GM12801 (cell line): ENCODE data around the gene ATAD2B.

ENCODE experiments used
- TF ChIP-seq, protein P1 (sequence below): IDR thresholded peaks from one replicate; pipeline ENCODE4 v1.5.1; 2011; ENCODE audit warnings: control low read depth; ENCODE audit not compliant: insufficient read length; ENCODE audit errors: extremely low read depth

Gene ATAD2B

DNA sequence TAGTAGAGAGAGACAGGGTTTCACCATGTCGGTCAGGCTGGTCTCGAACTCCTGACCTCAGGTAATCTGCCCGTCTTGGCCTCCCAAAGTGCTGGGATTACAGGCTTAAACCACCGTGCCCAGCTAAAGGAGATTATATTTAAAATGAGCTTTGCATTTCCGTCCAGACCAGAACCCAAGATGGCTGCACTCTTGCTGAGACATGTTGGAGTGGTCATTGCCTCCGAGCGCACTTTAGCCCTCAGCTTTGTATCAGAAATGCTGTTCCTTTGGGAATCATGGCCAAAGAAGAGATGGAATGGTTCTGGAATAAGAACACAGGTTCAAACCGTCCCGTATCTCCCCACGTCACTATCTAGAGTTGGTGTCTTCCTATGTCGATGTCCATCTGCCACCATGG is 16.7 kb upstream of the ATAD2B start:
- TF ChIP-seq, protein P1, sequence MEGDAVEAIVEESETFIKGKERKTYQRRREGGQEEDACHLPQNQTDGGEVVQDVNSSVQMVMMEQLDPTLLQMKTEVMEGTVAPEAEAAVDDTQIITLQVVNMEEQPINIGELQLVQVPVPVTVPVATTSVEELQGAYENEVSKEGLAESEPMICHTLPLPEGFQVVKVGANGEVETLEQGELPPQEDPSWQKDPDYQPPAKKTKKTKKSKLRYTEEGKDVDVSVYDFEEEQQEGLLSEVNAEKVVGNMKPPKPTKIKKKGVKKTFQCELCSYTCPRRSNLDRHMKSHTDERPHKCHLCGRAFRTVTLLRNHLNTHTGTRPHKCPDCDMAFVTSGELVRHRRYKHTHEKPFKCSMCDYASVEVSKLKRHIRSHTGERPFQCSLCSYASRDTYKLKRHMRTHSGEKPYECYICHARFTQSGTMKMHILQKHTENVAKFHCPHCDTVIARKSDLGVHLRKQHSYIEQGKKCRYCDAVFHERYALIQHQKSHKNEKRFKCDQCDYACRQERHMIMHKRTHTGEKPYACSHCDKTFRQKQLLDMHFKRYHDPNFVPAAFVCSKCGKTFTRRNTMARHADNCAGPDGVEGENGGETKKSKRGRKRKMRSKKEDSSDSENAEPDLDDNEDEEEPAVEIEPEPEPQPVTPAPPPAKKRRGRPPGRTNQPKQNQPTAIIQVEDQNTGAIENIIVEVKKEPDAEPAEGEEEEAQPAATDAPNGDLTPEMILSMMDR, result no peak

DNA sequence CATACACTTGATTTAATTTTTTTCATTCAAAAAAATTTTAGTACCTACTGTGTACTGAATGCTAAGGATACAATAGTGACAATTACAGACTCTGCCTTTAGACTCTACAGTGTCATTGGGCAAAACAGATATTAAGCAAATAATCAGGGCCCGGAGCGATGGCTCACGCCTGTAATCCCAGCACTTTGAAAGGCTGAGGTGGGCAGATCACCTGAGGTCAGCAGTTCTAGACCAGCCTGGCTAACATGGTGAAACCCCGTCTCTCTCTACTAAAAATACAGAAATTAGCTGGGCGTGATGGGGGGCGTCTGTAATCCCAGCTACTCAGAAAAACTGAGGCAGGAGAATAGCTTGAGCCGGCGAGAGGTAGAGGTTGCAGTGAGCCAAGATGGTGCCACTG is 14.7 kb upstream of the ATAD2B start:
- TF ChIP-seq, protein P1, result no peak

DNA sequence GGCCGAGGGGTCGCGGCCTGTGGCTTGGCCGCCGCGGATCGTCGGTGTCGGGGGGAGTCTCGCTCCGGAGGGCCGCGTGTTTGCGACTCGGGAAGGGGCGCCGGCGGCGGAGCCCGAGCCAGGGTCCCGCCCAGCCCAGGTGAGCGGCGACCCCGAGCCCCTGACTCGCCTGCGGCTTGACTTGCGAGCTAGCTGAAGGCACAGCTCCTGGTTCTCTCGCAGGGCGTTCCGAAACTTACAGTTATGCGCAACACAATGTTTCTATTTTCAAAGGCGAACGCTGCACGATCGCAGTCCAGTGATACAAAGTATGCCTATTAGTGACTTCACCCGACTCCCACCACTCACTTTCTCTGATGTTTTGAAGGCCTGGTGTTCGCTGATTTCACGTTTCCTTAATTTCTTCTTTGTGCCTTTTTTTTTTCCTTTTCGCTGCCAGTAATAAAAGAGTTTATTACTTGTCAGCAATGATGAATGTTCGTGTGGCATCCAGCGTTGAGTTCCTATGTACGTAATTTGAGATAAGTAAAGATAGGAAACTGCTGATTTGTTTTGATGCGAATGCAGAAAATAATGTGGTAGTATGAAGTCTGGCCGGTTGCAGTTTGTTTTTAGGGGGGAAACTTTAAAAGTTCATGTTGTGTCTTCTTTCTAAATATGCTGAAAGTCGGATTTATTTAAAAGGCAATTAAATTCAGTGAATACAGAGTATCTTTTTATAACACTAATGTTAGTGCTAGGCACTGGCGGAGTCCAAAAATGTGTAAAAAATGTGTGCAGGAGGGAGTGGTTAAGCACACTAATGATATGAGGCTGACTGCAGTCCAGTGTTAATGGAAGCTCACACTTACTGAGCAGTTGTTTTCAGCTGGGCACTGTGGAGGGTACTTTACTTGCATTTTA is 14.0 kb upstream of the ATAD2B start:
- TF ChIP-seq, protein P1, result no peak

DNA sequence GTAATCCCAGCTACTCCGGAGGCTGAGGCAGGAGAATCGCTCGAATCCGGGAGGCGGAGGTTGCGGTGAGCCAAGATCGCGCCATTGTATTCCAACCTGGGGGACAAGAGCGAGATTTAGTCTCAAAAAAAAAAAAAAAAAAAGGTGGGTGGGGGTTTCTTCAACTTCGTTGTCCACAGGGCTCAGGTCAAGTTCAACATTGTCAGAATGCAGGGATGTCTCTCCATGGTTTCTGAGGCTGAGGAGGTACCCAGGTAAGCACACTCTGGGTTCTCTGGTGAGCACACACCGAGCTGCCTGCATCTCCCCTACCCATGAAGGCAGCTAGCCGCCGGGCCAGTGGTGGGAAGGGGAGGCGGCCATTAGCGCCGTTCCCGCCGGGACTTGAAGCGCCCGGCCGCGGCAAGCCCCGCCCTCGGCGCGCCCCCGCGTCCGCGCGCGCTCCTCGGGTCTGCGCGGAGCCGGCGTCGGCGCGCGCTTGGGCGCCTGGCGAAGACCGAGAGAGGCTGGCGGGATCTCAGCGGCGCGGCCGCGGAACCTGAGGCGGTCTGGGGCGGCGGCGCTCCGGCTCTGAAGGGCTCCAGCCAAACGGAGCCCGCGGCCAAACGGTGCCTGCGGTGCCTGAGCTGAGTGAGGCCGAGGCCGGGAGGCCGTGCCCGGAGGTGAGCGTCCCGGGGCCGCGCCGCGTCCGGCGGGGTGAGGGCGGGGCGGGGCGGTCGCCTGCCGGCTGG is 13.2 kb upstream of the ATAD2B start, which contains the start of gene UBXN2A:
Gene UBXN2A (plus strand): TSS at position 477 of the 731 bp plus-strand sequence. CDS start 17,852 bp downstream, outside the sequence.
- TF ChIP-seq, protein P1, result no peak

DNA sequence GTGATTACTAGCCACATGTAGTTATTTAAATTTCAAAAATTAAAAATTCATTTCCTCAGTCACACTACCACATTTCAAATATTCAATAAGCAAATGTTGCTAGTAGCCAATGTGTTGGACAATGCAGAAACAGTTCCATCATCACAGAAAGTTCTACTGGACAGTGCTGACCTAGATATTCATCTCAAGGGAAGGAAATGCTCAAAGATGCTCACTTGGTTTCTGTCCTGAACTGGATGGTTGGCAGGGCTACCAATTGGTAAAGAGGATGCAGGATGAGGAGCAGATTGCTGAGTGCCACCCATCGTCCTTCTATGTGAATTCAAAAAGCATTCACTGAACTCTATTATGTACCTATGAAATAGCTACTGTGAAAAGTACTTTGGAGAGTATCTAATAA is 7.3 kb upstream of the ATAD2B start:
- TF ChIP-seq, protein P1, result no peak

DNA sequence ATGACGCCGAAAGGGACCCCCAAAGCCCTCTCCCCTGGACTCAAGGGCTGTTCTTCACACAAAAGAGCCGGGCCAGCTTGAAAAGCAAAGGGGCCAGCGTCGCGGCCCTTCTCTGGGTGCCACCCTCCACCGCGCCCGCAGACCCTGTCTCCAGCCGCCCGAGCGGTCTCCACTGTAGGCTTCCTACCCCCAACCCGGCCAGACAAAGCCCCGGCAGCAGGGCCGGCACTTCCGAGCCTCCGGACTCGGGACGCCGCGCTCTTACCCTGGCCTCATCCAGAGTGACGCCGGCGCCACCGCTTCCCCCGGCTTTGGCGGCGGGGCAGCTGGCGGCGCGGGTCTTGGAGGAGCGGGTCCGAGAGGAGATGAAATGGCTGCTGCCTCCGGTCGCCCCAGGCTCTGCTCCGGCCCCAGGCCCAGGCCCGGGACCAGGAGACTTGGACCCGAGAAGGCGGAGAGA is 603 bp downstream of the ATAD2B start:
- TF ChIP-seq, protein P1, result no peak

DNA sequence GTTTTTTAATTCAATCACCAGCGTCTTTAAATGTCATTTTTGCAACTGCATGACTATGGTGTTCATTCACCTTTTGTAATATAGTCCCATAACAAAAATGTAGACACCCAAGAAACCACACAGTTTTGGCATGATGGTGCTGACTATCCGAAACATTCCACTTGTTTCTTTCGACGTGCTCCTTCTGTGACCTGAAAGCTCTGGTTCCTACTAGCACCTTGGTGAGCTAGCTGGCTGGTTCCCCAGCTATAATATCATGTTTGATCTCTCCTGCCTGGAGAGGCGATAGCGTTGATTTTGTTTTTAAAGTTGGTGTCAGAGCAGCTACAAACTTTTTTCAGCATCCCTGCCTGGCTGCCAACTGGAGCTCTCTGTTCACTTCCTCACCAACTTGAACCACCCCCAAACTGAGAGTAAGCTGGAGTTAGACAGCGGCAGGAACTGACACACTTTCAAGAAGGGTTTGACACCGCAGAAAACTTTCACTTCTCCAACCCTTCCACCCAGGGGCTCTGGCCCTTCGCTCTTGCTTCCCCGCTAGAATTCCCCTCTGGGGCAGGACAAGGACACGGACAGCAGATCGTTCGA is 1.1 kb downstream of the ATAD2B start:
- TF ChIP-seq, protein P1, result no peak
